Loucy (cell line): Measurements from ENCODE around the gene GSAP.
"Not testable (repeated sequence)": the region's sequence is repeated elsewhere in the genome, so short reads cannot be mapped to it uniquely, and the experiment has no call there.

Source experiments
- H2AFZ ChIP-seq: fragments of 200-600 bp; sonication (generic); 2 replicates; pipeline ENCODE4 v1.6.0; 2016; ENCODE audit warnings: antibody characterized with exemption, mild to moderate bottlenecking, low read length, moderate library complexity
- H3F3A ChIP-seq: fragments of 200-600 bp; 2 replicates; pipeline ENCODE4 v1.6.0; 2016; ENCODE audit warnings: antibody characterized with exemption, low read depth, mild to moderate bottlenecking
- H3K27me3 ChIP-seq: fragments of 200-600 bp; sonication (generic); 2 replicates; pipeline ENCODE4 v1.6.1; 2014; ENCODE audit warnings: low read length, mild to moderate bottlenecking; ENCODE audit not compliant: insufficient read depth, poor library complexity, severe bottlenecking
- H3K36me3 ChIP-seq: fragments of 200-600 bp; sonication (generic); 2 replicates; pipeline ENCODE4 v1.6.1; 2016; ENCODE audit warnings: low read length; ENCODE audit not compliant: insufficient read depth
- H3K4me1 ChIP-seq: fragments of 200-600 bp; sonication (generic); 2 replicates; pipeline ENCODE4 v1.5.1; 2014; ENCODE audit warnings: low read length, mild to moderate bottlenecking; ENCODE audit not compliant: insufficient read depth, poor library complexity, severe bottlenecking
- H3K4me2 ChIP-seq: fragments of 200-600 bp; sonication (generic); 2 replicates; pipeline ENCODE4 v1.6.0; 2014; ENCODE audit warnings: antibody characterized with exemption, low read length, low read depth, mild to moderate bottlenecking; ENCODE audit not compliant: poor library complexity, severe bottlenecking
- H3K4me3 ChIP-seq: fragments of 200-600 bp; sonication (generic); 2 replicates; pipeline ENCODE4 v1.5.1; 2014; ENCODE audit warnings: low read length, mild to moderate bottlenecking, mixed read lengths; ENCODE audit not compliant: poor library complexity, severe bottlenecking
- H3K79me2 ChIP-seq: fragments of 200-600 bp; sonication (generic); 2 replicates; pipeline ENCODE4 v1.6.1; 2014; ENCODE audit warnings: low read length; ENCODE audit not compliant: insufficient read depth
- H3K9ac ChIP-seq: fragments of 200-600 bp; sonication (generic); 2 replicates; pipeline ENCODE4 v1.6.0; 2014; ENCODE audit warnings: mild to moderate bottlenecking, low read depth, low read length, moderate library complexity; ENCODE audit not compliant: poor library complexity, severe bottlenecking
- H3K9me2 ChIP-seq: fragments of 200-600 bp; sonication (generic); replicated peaks from 2 replicates; pipeline ENCODE4 v1.6.1; 2016; ENCODE audit warnings: low read depth, low read length, mixed read lengths
- H3K9me3 ChIP-seq: fragments of 200-600 bp; sonication (generic); 2 replicates; pipeline ENCODE4 v1.6.1; 2014; ENCODE audit warnings: mild to moderate bottlenecking, antibody characterized with exemption, low read length, low read depth; ENCODE audit not compliant: insufficient read depth
- H4K20me1 ChIP-seq: fragments of 200-600 bp; sonication (generic); 2 replicates; pipeline ENCODE4 v1.6.0; 2014; ENCODE audit warnings: antibody characterized with exemption, low read length, mild to moderate bottlenecking; ENCODE audit not compliant: insufficient read depth, poor library complexity, severe bottlenecking
- CTCF ChIP-seq: fragments of 200-600 bp; sonication (generic); conservative IDR thresholded peaks from 2 replicates; pipeline ENCODE4 v1.5.1; 2014; ENCODE audit warnings: mild to moderate bottlenecking, antibody characterized with exemption, low read length
- EZH2phosphoT487 ChIP-seq: fragments of 200-600 bp; IDR thresholded peaks from 2 replicates; pipeline ENCODE4 v1.6.1; 2018; ENCODE audit warnings: antibody characterized with exemption, mild to moderate bottlenecking, moderate library complexity, borderline replicate concordance

Gene GSAP

GRCh38 chr7:77346441-77346840 lies 69.7 kb downstream of the GSAP start:
- no peak for TF ChIP-seq CTCF
- no peak for TF ChIP-seq EZH2phosphoT487
- Histone ChIP-seq H3K79me2 (no peaks in the 10 kb centered on the region), H3K9ac (no peak overlapping the region)

DNA sequence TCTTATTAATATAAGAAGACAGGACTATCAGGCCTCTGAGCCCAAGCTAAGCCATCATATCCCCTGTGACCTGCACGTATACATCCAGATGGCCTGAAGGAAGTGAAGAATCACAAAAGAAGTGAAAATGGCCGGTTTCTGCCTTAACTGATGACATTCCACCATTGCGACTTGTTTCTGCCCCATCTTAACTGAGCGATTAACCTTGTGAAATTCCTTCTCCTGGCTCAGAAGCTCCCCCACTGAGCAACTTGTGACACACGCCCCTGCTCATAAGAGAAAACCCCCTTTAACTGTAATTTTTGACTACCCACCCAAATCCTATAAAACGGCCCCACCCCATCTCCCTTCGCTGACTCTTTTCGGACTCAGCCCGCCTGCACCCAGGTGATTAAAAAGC lies 70.7 kb downstream of the GSAP start:
- peaks cover 26% of the 10 kb centered on the region for H3K4me1 ChIP-seq
- H3K4me2 ChIP-seq, H3K27me3 ChIP-seq, H2AFZ ChIP-seq, H3K4me3 ChIP-seq, H3F3A ChIP-seq, H4K20me1 ChIP-seq, H3K79me2 ChIP-seq, H3K9ac ChIP-seq, H3K9me2 ChIP-seq, H3K36me3 ChIP-seq, H3K9me3 ChIP-seq: not testable (repeated sequence)

More at GRCh38 chr7:77346441-77346840, 69.7 kb downstream of the GSAP start:
- no peak overlapping the region for H2AFZ ChIP-seq
- peaks cover 9% of the 10 kb centered on the region for H3F3A ChIP-seq
- H4K20me1 ChIP-seq, result no peaks in the 10 kb centered on the region
- no peaks in the 10 kb centered on the region for H3K9me3 ChIP-seq
- H3K4me2 ChIP-seq, result no peak overlapping the region
- no peak overlapping the region for H3K4me3 ChIP-seq
- no peaks in the 10 kb centered on the region for H3K36me3 ChIP-seq
- H3K9me2 ChIP-seq, result no peaks in the 10 kb centered on the region
- H3K27me3 ChIP-seq, result no peaks in the 10 kb centered on the region
- peaks cover 36% of the 10 kb centered on the region for H3K4me1 ChIP-seq

DNA sequence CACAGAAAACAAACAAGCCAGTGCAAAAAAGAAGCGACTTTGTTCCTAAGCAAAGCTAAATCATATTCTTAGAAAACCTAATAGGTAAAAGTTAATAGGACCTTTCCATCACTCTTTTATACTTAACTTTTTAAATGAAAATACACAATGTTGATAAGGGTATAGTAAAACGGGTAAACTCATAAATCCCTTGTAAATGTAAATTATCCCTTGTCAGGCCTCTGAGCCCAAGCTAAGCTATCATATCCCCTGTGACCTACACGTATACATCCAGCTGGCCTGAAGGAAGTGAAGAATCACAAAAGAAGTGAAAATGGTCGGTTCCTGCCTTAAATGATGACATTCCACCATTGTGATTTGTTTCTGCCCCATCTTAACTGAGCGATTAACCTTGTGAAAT lies 76.4 kb downstream of the GSAP start:
- H3K79me2 ChIP-seq, result no peaks in the 10 kb centered on the region
- no peaks in the 10 kb centered on the region for H3K9me2 ChIP-seq
- no peak overlapping the region for H3K4me3 ChIP-seq
- no peaks in the 10 kb centered on the region for H3F3A ChIP-seq
- peaks cover 15% of the 10 kb centered on the region for H3K4me1 ChIP-seq
- no peak overlapping the region for H2AFZ ChIP-seq
- no peaks in the 10 kb centered on the region for H3K9me3 ChIP-seq
- no peak overlapping the region for H3K4me2 ChIP-seq
- H3K9ac ChIP-seq, result no peak overlapping the region
- no peaks in the 10 kb centered on the region for H4K20me1 ChIP-seq
- H3K27me3 ChIP-seq, result no peaks in the 10 kb centered on the region
- TF ChIP-seq CTCF, result no peak
- no peak for TF ChIP-seq EZH2phosphoT487
- no peaks in the 10 kb centered on the region for H3K36me3 ChIP-seq

- TF ChIP-seq CTCF (no peak), EZH2phosphoT487 (no peak)
- no peak overlapping the region for H3K9ac ChIP-seq
- no peaks in the 10 kb centered on the region for H3K9me2 ChIP-seq
- no peak overlapping the region for H3K4me3 ChIP-seq
- H2AFZ ChIP-seq, result no peak overlapping the region
- H3K36me3 ChIP-seq, result no peaks in the 10 kb centered on the region
- H3K4me1 ChIP-seq, result peaks cover 15% of the 10 kb centered on the region
- H3F3A ChIP-seq, result no peaks in the 10 kb centered on the region
- H3K4me2 ChIP-seq, result no peak overlapping the region
- no peaks in the 10 kb centered on the region for H3K27me3 ChIP-seq
- no peaks in the 10 kb centered on the region for H4K20me1 ChIP-seq
- no peaks in the 10 kb centered on the region for H3K9me3 ChIP-seq
- H3K79me2 ChIP-seq, result no peaks in the 10 kb centered on the region
Measured at GRCh38 chr7:77338883-77339629, 77.1 kb downstream of the GSAP start.
